ENCODE results near the gene SHC3. TPM values are rescaled to one million over a fixed set of nuclear protein-coding genes. Genes with fewer than 3 reads are reported as not detected.
"Not testable (repeated sequence)": the region's sequence is repeated elsewhere in the genome, so short reads cannot be mapped to it uniquely, and the experiment has no call there.

SHC3 gene
- total and polyA plus RNA-seq, 4 donors = 0.10 to 6.9 (median 1.1) TPM; not detected in 1

GRCh38 chr9:89215342-89215741 lies 36.7 kb upstream of the SHC3 start:
- Histone ChIP-seq H3K27me3 (ENCODE audit: control insufficient read depth in 1 of 2, insufficient read depth in 2 of 2, low read length in 1 of 2) (no peaks in the 10 kb centered on the region), H3K4me1 (ENCODE audit: control insufficient read depth in 1 of 2, insufficient read depth in 2 of 2, low read length in 2 of 2) (no peaks in the 10 kb centered on the region), H3K4me3 (ENCODE audit: low read length in 2 of 2) (no peak overlapping the region), H3K9me3 (ENCODE audit: control insufficient read depth, low read length) (peaks cover 2% of the 10 kb centered on the region), H3K27ac (ENCODE audit: low read depth in 1 of 2, low read length in 2 of 2) (no peak overlapping the region), H3K36me3 (ENCODE audit: control insufficient read depth in 1 of 2, insufficient read depth in 2 of 2, low read length in 1 of 2) (no peaks in the 10 kb centered on the region)
- DNase-seq = no peak
- WGBS, 2 donors = 67% methylated on average over 3 of the region's 3 CpGs
- intact Hi-C loops (cut with DNase I) = no loop called here
- no peak for ATAC-seq (ENCODE audit: low FRiP score)

GRCh38 chr9:89213396-89213880 lies 34.8 kb upstream of the SHC3 start:
- no peak for DNase-seq
- ATAC-seq (ENCODE audit: low FRiP score) = no peak
- intact Hi-C loops (cut with DNase I) = no loop called here
- H3K9me3 ChIP-seq (ENCODE audit: control insufficient read depth, low read length) = peaks cover 2% of the 10 kb centered on the region
- H3K4me3 ChIP-seq (ENCODE audit: low read length in 2 of 2) = no peak overlapping the region
- H3K36me3 ChIP-seq (ENCODE audit: control insufficient read depth in 1 of 2, insufficient read depth in 2 of 2, low read length in 1 of 2) = no peaks in the 10 kb centered on the region
- H3K27ac ChIP-seq (ENCODE audit: low read depth in 1 of 2, low read length in 2 of 2) = no peak overlapping the region
- WGBS, 2 donors = 24 to 37% methylated on average over 3 of the region's 3 CpGs
- H3K27me3 ChIP-seq (ENCODE audit: control insufficient read depth in 1 of 2, insufficient read depth in 2 of 2, low read length in 1 of 2) = no peaks in the 10 kb centered on the region
- no peaks in the 10 kb centered on the region for H3K4me1 ChIP-seq (ENCODE audit: control insufficient read depth in 1 of 2, insufficient read depth in 2 of 2, low read length in 2 of 2)

GRCh38 chr9:89212171-89212570 lies 33.6 kb upstream of the SHC3 start:
- WGBS, 2 donors = 79 to 81% methylated on average over 1 of the region's 1 CpG
- Histone ChIP-seq H3K27me3 (ENCODE audit: control insufficient read depth in 1 of 2, insufficient read depth in 2 of 2, low read length in 1 of 2) (no peaks in the 10 kb centered on the region), H3K4me1 (ENCODE audit: control insufficient read depth in 1 of 2, insufficient read depth in 2 of 2, low read length in 2 of 2) (no peaks in the 10 kb centered on the region), H3K9me3 (ENCODE audit: control insufficient read depth, low read length) (peaks cover 2% of the 10 kb centered on the region), H3K27ac (ENCODE audit: low read depth in 1 of 2, low read length in 2 of 2) (no peak overlapping the region), H3K36me3 (ENCODE audit: control insufficient read depth in 1 of 2, insufficient read depth in 2 of 2, low read length in 1 of 2) (no peaks in the 10 kb centered on the region), H3K4me3 (ENCODE audit: low read length in 2 of 2) (no peak overlapping the region)
- ATAC-seq (ENCODE audit: low FRiP score) (no peak), DNase-seq (no peak)
- intact Hi-C loops (cut with DNase I) = no loop called here

- H3K36me3 ChIP-seq (ENCODE audit: control insufficient read depth in 1 of 2, insufficient read depth in 2 of 2, low read length in 1 of 2); H3K27me3 ChIP-seq (ENCODE audit: control insufficient read depth in 1 of 2, insufficient read depth in 2 of 2, low read length in 1 of 2); H3K4me3 ChIP-seq (ENCODE audit: low read length in 2 of 2); H3K9me3 ChIP-seq (ENCODE audit: control insufficient read depth, low read length); H3K4me1 ChIP-seq (ENCODE audit: control insufficient read depth in 1 of 2, insufficient read depth in 2 of 2, low read length in 2 of 2); intact Hi-C loops (cut with DNase I); DNase-seq; ATAC-seq (ENCODE audit: low FRiP score); H3K27ac ChIP-seq (ENCODE audit: low read depth in 1 of 2, low read length in 2 of 2): not testable (repeated sequence)
- 96% methylated on average over 18 to 21 of the region's 21 CpGs for WGBS, 2 donors
Measured at GRCh38 chr9:89209311-89209710, 30.7 kb upstream of the SHC3 start.

- no peaks in the 10 kb centered on the region for H3K27me3 ChIP-seq (ENCODE audit: control insufficient read depth in 1 of 2, insufficient read depth in 2 of 2, low read length in 1 of 2)
- no peak for ATAC-seq (ENCODE audit: low FRiP score)
- no peaks in the 10 kb centered on the region for H3K4me1 ChIP-seq (ENCODE audit: control insufficient read depth in 1 of 2, insufficient read depth in 2 of 2, low read length in 2 of 2)
- peaks cover under 1% of the 10 kb centered on the region for H3K9me3 ChIP-seq (ENCODE audit: control insufficient read depth, low read length)
- 88 to 89% methylated on average over 4 of the region's 4 CpGs for WGBS, 2 donors
- H3K36me3 ChIP-seq (ENCODE audit: control insufficient read depth in 1 of 2, insufficient read depth in 2 of 2, low read length in 1 of 2) = no peaks in the 10 kb centered on the region
- H3K27ac ChIP-seq (ENCODE audit: low read depth in 1 of 2, low read length in 2 of 2) = no peak overlapping the region
- H3K4me3 ChIP-seq (ENCODE audit: low read length in 2 of 2) = no peak overlapping the region
- no peak for DNase-seq
- intact Hi-C loops (cut with DNase I) = no loop called here
Measured at GRCh38 chr9:89207026-89207425, 28.4 kb upstream of the SHC3 start.

GRCh38 chr9:89204801-89205200 lies 26.2 kb upstream of the SHC3 start:
- Histone ChIP-seq H3K27ac (ENCODE audit: low read depth in 1 of 2, low read length in 2 of 2) (no peak overlapping the region), H3K4me1 (ENCODE audit: control insufficient read depth in 1 of 2, insufficient read depth in 2 of 2, low read length in 2 of 2) (no peaks in the 10 kb centered on the region), H3K36me3 (ENCODE audit: control insufficient read depth in 1 of 2, insufficient read depth in 2 of 2, low read length in 1 of 2) (no peaks in the 10 kb centered on the region), H3K27me3 (ENCODE audit: control insufficient read depth in 1 of 2, insufficient read depth in 2 of 2, low read length in 1 of 2) (no peaks in the 10 kb centered on the region), H3K9me3 (ENCODE audit: control insufficient read depth, low read length) (no peaks in the 10 kb centered on the region), H3K4me3 (ENCODE audit: low read length in 2 of 2) (no peak overlapping the region)
- 53 to 54% methylated on average over 5 of the region's 5 CpGs for WGBS, 2 donors
- DNase-seq (no peak), ATAC-seq (ENCODE audit: low FRiP score) (no peak)
- intact Hi-C loops (cut with DNase I) = no loop called here

- DNase-seq = no peak
- intact Hi-C loops (cut with DNase I) = no loop called here
- ATAC-seq (ENCODE audit: low FRiP score) = no peak
- Histone ChIP-seq H3K27ac (ENCODE audit: low read depth in 1 of 2, low read length in 2 of 2) (no peak overlapping the region), H3K27me3 (ENCODE audit: control insufficient read depth in 1 of 2, insufficient read depth in 2 of 2, low read length in 1 of 2) (no peaks in the 10 kb centered on the region), H3K9me3 (ENCODE audit: control insufficient read depth, low read length) (peaks cover 4% of the 10 kb centered on the region), H3K36me3 (ENCODE audit: control insufficient read depth in 1 of 2, insufficient read depth in 2 of 2, low read length in 1 of 2) (no peaks in the 10 kb centered on the region), H3K4me3 (ENCODE audit: low read length in 2 of 2) (no peak overlapping the region), H3K4me1 (ENCODE audit: control insufficient read depth in 1 of 2, insufficient read depth in 2 of 2, low read length in 2 of 2) (no peaks in the 10 kb centered on the region)
- 55 to 56% methylated on average over 5 of the region's 5 CpGs for WGBS, 2 donors
Measured at GRCh38 chr9:89195131-89195797, 16.6 kb upstream of the SHC3 start.

- Histone ChIP-seq H3K4me3 (ENCODE audit: low read length in 2 of 2) (no peak overlapping the region), H3K4me1 (ENCODE audit: control insufficient read depth in 1 of 2, insufficient read depth in 2 of 2, low read length in 2 of 2) (no peaks in the 10 kb centered on the region), H3K9me3 (ENCODE audit: control insufficient read depth, low read length) (peaks cover 4% of the 10 kb centered on the region), H3K27ac (ENCODE audit: low read depth in 1 of 2, low read length in 2 of 2) (no peak overlapping the region), H3K27me3 (ENCODE audit: control insufficient read depth in 1 of 2, insufficient read depth in 2 of 2, low read length in 1 of 2) (no peaks in the 10 kb centered on the region), H3K36me3 (ENCODE audit: control insufficient read depth in 1 of 2, insufficient read depth in 2 of 2, low read length in 1 of 2) (no peaks in the 10 kb centered on the region)
- no peak for ATAC-seq (ENCODE audit: low FRiP score)
- intact Hi-C loops (cut with DNase I) = no loop called here
- WGBS, 2 donors = 76 to 80% methylated on average over 4 of the region's 4 CpGs
- no peak for DNase-seq
Measured at GRCh38 chr9:89194421-89195130, 16.0 kb upstream of the SHC3 start.

GRCh38 chr9:89191004-89191403 lies 12.4 kb upstream of the SHC3 start:
- no peak for ATAC-seq (ENCODE audit: low FRiP score)
- DNase-seq = no peak
- Histone ChIP-seq H3K27ac (ENCODE audit: low read depth in 1 of 2, low read length in 2 of 2) (no peak overlapping the region), H3K4me3 (ENCODE audit: low read length in 2 of 2) (no peak overlapping the region), H3K27me3 (ENCODE audit: control insufficient read depth in 1 of 2, insufficient read depth in 2 of 2, low read length in 1 of 2) (no peaks in the 10 kb centered on the region), H3K9me3 (ENCODE audit: control insufficient read depth, low read length) (peaks cover 2% of the 10 kb centered on the region), H3K36me3 (ENCODE audit: control insufficient read depth in 1 of 2, insufficient read depth in 2 of 2, low read length in 1 of 2) (no peaks in the 10 kb centered on the region), H3K4me1 (ENCODE audit: control insufficient read depth in 1 of 2, insufficient read depth in 2 of 2, low read length in 2 of 2) (no peaks in the 10 kb centered on the region)
- intact Hi-C loops (cut with DNase I) = no loop called here

Data from aorta (tissue), 5 donors.